Left lobe of liver (tissue), 2 donors: ENCODE results near the gene ARHGAP15. TPM values are rescaled to one million over a fixed set of nuclear protein-coding genes. Genes with fewer than 3 reads are reported as not detected.

Experiments used
- ATAC-seq: fragments of 200-7000 bp; cut with Tn5 transposase; one replicate; pipeline ENCODE4 v1.9.1; 2020; ENCODE audit warnings: mild to moderate bottlenecking, moderate library complexity
- DNase-seq: peaks from one replicate; pipeline ENCODE4 v3.0.0-alpha.2; 2020; ENCODE audit warnings: low spot score
- total RNA-seq: library from RNA; stranded (reverse); gene quantifications from one replicate; pipeline ENCODE4 v1.2.1, GENCODE V29; 2021
- donor health status: DM: no; HTN: no; CAD: no; lungs with moderate emphysema.
- donor health status: DM: no; HTN: yes; CAD: no.

The ARHGAP15 gene
- total RNA-seq, 1 donor from 2014 or later = 2.3 TPM

GRCh38 chr2:143796051-143796450 is 666.8 kb downstream of the ARHGAP15 start:
- no peak for ATAC-seq
- DNase-seq = no peak

DNA sequence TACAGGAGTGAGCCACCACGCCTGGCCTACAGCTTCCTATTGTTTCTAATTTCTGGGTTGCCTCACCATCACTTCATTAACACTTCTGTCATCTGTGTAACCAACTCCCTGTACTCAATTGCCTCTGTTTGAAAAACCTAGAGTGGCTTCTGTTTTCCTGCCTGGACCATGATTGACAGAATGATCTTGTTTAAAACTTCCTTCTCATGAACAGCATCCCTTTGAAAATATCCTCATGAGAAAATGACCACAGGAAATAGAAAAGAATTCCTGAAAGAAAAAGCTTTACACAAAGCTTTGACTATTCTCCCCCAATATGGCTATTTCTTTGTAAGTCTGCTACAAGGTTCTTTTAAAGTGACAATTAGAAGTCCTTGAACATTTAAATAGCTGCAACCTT is 672.3 kb downstream of the ARHGAP15 start:
- ATAC-seq (no peak), DNase-seq (no peak)

DNA sequence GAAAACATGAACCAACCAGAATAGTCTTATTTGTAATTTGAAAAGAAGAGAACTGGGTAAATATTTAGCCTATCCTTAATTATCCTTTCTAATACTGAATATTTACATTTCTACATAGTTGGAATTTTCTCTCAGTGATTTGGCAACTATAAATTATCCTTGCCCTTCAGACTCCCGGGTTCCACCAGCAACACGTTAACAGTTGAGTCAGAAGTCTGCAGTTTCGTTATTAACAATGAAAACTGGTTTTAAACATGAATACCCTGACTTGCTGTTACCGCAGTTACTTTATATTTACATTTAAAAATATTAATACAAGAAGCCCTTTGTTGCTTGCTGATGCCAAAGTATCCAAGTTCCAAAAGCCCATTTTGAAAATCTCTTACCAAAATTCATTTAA is 673.0 kb downstream of the ARHGAP15 start:
- ATAC-seq = no peak

GRCh38 chr2:143802871-143803650 is 673.8 kb downstream of the ARHGAP15 start:
- no peak for DNase-seq
- ATAC-seq = no peak

More for the DNA sequence above, 673.0 kb downstream of the ARHGAP15 start:
- DNase-seq = no peak

DNA sequence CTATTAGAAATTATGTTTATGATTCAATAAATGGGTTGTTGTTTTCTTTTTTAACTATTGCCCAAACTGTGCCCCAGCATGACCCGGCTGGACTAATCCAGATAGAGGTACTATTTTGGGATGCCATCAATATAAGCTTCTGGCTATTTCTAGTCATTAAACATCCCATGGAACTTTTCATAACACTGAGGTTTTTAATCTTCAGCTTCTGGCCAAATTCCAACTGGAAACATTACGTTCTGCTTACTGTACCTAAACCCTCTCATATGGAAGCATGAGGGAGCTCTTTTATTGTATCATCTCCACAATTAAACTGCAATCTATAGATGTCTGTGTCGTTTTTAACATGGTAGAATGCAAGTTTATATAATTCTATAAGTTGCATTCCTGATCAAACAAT is 674.7 kb downstream of the ARHGAP15 start:
- ATAC-seq = no peak
- no peak for DNase-seq

GRCh38 chr2:143805666-143806065 is 676.4 kb downstream of the ARHGAP15 start:
- ATAC-seq (no peak), DNase-seq (no peak)

DNA sequence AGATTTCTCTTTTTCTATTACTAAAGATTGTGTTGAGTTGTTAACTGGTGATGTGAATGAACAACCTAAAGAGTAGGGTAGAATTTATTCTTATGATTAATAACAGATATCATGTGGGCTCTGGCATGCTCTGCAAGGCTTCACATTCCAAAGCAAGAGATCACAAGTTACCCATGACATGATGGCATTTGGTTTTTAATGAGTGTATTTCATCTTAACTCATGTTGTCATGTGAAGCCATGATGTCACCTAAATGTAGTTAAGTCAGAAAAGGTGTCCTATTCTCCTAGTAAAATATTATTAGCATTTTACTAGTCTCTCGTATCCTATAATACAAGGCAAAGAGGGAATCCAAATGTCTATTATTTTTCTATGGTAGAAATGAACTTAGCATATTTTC is 678.0 kb downstream of the ARHGAP15 start:
- DNase-seq (no peak), ATAC-seq (no peak)

DNA sequence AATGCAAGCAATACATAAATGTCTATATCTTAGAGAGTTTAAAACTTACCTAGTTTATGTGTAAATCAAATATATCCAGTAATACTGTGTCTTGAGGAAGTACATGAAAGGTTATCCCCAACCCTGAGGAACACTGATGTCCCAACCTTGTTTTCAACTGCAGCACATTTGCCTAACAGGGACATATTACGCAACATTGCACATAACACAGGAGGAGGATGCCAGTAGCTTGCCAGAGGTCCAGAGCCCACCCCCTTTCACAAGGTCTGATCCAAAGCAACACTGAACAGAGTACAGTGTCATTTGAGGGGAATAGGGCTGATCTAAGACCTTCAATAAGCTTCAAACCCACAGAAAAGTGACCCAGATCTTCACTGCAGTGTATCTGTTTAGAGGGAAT is 678.5 kb downstream of the ARHGAP15 start:
- no peak for ATAC-seq
- DNase-seq = no peak

GRCh38 chr2:143808166-143808565 is 678.9 kb downstream of the ARHGAP15 start:
- DNase-seq (no peak), ATAC-seq (no peak)

- DNase-seq (no peak), ATAC-seq (no peak)
These were observed 685.9 kb downstream of the ARHGAP15 start for GRCh38 chr2:143815082-143815481.

DNA sequence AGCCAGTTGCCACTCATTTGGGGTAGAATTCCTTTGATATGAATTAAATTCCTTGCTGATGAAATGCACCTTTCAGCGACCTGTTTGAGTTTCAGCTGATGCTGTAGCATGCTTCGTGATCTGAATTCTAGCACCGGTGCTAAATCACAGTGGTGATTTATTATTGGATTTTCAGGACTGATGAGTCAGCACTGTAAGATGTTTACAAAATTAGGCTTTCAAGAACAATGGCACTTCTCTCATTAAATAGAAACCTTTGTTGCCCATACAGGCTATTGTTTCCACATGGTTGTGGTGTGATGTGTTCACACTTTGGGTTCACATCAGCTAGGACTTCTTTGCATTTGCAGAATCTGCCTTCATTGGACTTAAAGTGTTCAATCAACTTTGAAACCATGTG is 687.7 kb downstream of the ARHGAP15 start:
- no peak for ATAC-seq
- DNase-seq = no peak
